DOHH2 (cell line): ENCODE results near the gene SLFN14.

Source experiments
- EZH2phosphoT487 ChIP-seq: fragments of 200-600 bp; sonication (generic); IDR thresholded peaks from 2 replicates; pipeline ENCODE4 v1.6.1; 2017; ENCODE audit warnings: borderline replicate concordance, mild to moderate bottlenecking, antibody characterized with exemption, low read length, moderate library complexity, mixed read lengths
- TF ChIP-seq, protein P1 (sequence below): fragments of 200-600 bp; sonication (generic); IDR thresholded peaks from one replicate; pipeline ENCODE4 v1.5.1; 2014; ENCODE audit warnings: antibody characterized with exemption, mild to moderate bottlenecking, low read depth, low read length; ENCODE audit not compliant: poor library complexity, severe bottlenecking

DNA sequence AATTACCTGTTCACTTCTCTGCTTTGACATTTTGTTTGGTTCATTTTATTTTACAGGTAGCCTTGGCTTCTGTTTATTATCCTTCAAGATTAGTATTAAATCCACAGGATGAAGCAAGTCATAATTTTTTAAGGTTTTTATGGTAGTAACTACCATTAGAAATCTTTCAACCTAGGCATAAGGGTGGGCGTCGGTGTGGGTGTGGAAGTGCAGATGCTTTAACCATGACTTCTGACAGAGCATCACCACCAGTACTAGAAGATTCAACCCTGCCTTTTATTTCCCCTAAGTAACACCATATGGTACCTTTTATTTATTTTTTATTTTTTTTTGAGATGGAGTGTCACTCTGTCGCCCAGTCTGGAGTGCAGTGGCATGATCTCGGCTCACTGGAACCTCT is 49.2 kb upstream of the SLFN14 start:
- TF ChIP-seq, protein P1, sequence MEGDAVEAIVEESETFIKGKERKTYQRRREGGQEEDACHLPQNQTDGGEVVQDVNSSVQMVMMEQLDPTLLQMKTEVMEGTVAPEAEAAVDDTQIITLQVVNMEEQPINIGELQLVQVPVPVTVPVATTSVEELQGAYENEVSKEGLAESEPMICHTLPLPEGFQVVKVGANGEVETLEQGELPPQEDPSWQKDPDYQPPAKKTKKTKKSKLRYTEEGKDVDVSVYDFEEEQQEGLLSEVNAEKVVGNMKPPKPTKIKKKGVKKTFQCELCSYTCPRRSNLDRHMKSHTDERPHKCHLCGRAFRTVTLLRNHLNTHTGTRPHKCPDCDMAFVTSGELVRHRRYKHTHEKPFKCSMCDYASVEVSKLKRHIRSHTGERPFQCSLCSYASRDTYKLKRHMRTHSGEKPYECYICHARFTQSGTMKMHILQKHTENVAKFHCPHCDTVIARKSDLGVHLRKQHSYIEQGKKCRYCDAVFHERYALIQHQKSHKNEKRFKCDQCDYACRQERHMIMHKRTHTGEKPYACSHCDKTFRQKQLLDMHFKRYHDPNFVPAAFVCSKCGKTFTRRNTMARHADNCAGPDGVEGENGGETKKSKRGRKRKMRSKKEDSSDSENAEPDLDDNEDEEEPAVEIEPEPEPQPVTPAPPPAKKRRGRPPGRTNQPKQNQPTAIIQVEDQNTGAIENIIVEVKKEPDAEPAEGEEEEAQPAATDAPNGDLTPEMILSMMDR = no peak
- no peak for TF ChIP-seq EZH2phosphoT487
